Liver (tissue), 3 donors: ENCODE measurements around the gene RPTOR.

Experiments
- EGR1 ChIP-seq, 2 donors: IDR thresholded peaks; 2 replicates each; pipeline ENCODE4 v1.6.1; 2016 to 2018; ENCODE audit warnings: antibody characterized with exemption in 2 of 2, low read depth in 2 of 2
- RAD21 ChIP-seq, 2 donors: IDR thresholded peaks; 2 replicates each; pipeline ENCODE4 v1.6.1; 2016; ENCODE audit warnings: antibody characterized with exemption in 2 of 2, mild to moderate bottlenecking in 2 of 2
- TAF1 ChIP-seq: conservative IDR thresholded peaks from 2 replicates; pipeline ENCODE4 v1.6.1; 2016; ENCODE audit warnings: antibody characterized with exemption, mild to moderate bottlenecking
- TF ChIP-seq, protein P1 (sequence below): fragments of 150-350 bp; IDR thresholded peaks from 2 replicates; pipeline ENCODE4 v1.5.1; 2017; ENCODE audit warnings: improper control_type of control experiment, low read depth, low read length; ENCODE audit not compliant: missing input control
- donor health status: healthy.
- donor health status: healthy.

DNA sequence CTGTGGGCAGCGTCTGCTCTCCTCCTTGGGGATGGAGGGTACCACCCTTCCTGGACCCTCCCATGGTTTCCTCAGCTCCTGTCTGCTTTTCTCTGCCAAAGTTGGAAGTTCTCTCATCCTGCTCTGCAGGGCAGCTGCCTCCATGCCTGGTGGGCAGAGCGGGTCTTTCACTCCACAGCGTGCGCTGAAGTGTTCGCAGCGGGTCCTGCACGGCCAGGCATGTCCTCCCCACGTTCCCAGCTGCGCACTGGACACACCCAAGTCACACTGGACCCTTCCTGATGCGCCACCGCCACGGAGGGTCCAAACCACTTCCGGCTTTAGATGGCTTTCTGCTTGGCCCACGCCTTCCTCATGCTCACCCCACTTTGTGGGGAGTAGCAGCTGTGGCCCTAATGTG is 34.5 kb upstream of the RPTOR start:
- TF ChIP-seq, protein P1, sequence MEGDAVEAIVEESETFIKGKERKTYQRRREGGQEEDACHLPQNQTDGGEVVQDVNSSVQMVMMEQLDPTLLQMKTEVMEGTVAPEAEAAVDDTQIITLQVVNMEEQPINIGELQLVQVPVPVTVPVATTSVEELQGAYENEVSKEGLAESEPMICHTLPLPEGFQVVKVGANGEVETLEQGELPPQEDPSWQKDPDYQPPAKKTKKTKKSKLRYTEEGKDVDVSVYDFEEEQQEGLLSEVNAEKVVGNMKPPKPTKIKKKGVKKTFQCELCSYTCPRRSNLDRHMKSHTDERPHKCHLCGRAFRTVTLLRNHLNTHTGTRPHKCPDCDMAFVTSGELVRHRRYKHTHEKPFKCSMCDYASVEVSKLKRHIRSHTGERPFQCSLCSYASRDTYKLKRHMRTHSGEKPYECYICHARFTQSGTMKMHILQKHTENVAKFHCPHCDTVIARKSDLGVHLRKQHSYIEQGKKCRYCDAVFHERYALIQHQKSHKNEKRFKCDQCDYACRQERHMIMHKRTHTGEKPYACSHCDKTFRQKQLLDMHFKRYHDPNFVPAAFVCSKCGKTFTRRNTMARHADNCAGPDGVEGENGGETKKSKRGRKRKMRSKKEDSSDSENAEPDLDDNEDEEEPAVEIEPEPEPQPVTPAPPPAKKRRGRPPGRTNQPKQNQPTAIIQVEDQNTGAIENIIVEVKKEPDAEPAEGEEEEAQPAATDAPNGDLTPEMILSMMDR = no peak
- TF ChIP-seq EGR1 (IDR thresholded peaks at IDR 0.05; ENCODE audit: low read depth in 2 of 2) = no peak
- TF ChIP-seq RAD21 (IDR thresholded peaks at IDR 0.05) = no peak
- no peak for TF ChIP-seq TAF1
